Caki2 (cell line): ENCODE data around the gene CACNB3. TPM values are rescaled to one million over a fixed set of nuclear protein-coding genes. Genes with fewer than 3 reads are reported as not detected.
A peak's percentile ranks its signal among the peaks of the same experiment; 100 is the strongest.

ENCODE experiments used
- DNase-seq: peaks from one replicate; pipeline ENCODE4 v3.0.0-alpha.2; 2015; ENCODE audit warnings: low read depth
- in situ Hi-C: cut with HindIII; loops from 2 replicates; pipeline ENCODE4 v1.10.0; 2016; ENCODE audit warnings: low sequenced_read_pairs, low pct_unique_long_range_greater_than_20kb, mixed read lengths
- total RNA-seq: library from RNA; depleted of rRNA; stranded (reverse); fragments of >200 nt; shearing (Covaris generic); gene quantifications from 2 replicates; pipeline ENCODE4 v1.2.3, GENCODE V29; 2014; ENCODE audit warnings: low replicate concordance

The CACNB3 gene
- total RNA-seq, 1 experiment from 2014 or later, result 32.8 TPM

GRCh38 chr12:48813465-48814261, 4.6 kb upstream of the CACNB3 start:
- in situ Hi-C loops, result no loop called here
- DNase-seq, result no peak

- DNase-seq, result peak; percentile 80
- in situ Hi-C loops, result no loop called here
Observed at GRCh38 chr12:48814262-48815125, 3.8 kb upstream of the CACNB3 start.

GRCh38 chr12:48815126-48816110, 2.9 kb upstream of the CACNB3 start:
- in situ Hi-C loops, result no loop called here
- DNase-seq, result peak; percentile 88

DNA sequence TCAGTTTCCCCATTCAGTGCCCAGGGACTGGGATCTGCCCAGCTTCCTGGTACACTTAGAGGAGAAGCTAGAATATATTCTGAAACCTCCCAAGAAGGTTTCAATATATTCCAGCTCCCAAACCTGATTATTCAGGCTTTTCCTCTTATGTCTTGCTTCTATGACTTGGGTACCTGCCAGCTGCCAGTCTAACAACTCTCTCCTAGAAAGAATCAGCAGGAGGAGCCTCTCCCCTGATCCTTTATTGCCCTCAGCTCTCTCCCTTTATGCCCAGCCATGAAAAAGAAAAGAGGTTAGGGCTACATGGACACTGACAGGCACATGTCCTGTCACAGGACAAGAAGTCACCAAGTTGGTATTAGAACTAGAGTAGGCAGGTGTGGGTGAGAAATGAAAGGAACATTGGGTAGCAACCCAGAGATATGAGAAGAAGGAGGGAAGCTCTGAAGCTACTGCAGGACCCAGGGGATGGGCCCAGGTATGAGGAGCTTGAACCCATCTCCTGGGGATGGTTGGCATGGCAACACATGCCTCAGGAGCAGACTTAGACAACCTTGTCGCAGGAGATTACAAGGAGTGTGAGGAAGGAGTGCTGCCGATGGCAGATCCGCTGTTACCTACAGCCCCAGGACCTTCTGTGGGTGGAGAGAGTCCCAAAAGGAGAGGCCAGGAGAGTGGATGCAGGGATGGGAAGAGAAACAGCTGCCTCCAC, 2.0 kb upstream of the CACNB3 start:
- no peak for DNase-seq
- in situ Hi-C loops, result no loop called here

DNA sequence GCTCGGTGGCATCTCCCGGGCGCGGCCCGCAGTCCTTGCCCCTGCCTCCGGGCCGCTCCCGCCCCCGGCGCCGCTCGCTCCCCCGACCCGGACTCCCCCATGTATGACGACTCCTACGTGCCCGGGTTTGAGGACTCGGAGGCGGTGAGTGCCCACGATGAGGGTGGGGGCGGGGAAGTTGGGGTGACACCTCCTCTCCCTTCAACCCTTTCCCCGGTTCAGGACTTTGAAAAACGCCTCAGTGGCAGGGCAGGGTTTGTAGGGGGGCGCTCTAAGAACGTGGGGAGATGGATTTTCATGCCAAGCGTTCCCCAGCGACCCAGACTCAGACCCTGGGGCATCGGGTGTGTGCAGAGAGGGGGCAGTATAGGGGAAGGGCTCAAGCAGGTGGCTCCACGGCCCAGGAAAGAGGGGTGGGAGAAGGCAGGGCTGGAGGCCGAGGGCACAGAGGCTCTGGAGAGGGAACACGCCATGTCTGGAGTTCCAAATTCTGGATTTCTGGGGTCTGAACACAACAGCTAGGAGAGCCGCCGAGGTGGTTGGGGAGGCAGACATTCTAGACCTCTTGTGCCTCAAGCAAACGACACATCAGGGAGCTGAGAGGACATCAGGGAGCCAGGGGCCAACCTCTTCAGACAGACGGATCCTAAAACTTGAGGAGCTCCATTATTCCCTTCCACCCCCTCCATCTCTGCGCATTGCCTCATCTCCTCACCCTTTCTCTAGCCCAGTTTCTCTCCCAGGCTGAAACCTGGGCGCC, 715 bp downstream of the CACNB3 start:
- DNase-seq, result no peak
- in situ Hi-C loops, result no loop called here

GRCh38 chr12:48819986-48820725, 1.9 kb downstream of the CACNB3 start:
- no peak for DNase-seq
- in situ Hi-C loops, result no loop called here

DNA sequence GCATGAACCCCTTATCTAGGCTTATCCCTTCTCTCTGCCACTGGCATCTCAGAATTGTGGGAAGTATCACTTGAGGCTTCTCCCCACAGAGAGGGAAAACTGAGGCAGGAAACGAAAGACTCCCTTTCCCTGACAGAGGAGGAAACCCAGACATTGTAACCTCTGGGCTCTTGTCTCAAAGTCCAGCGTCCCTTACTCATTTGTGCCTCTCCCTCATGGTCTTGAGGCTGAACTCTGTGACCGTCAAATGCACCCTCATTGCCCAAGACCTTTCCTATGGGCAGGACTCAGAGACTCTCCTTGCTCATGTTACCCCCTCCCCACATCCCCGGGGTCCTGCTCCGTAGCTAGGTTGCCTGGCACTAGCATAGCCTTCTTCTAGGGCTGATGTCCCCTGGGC, 3.8 kb downstream of the CACNB3 start:
- in situ Hi-C loops, result no loop called here
- no peak for DNase-seq

GRCh38 chr12:48822711-48823110, 4.4 kb downstream of the CACNB3 start:
- DNase-seq, result no peak
- in situ Hi-C loops, result no loop called here

GRCh38 chr12:48823281-48823680, 5.0 kb downstream of the CACNB3 start:
- no peak for DNase-seq
- in situ Hi-C loops, result no loop called here

DNA sequence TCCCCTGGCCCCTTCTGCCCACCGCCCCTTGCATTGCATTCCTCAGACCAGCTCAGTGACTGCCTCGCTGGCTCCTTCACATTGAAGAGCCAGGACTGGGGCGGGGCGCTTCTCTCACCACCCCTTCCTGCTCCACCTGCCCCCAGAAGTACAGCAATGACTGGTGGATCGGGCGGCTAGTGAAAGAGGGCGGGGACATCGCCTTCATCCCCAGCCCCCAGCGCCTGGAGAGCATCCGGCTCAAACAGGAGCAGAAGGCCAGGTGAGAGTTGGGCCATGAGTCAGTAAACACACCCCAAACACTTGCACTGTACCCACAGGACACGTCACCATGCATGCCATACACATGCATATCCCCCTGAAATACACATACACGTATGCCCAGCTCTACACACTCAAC, 5.8 kb downstream of the CACNB3 start:
- in situ Hi-C loops, result no loop called here
- no peak for DNase-seq

DNA sequence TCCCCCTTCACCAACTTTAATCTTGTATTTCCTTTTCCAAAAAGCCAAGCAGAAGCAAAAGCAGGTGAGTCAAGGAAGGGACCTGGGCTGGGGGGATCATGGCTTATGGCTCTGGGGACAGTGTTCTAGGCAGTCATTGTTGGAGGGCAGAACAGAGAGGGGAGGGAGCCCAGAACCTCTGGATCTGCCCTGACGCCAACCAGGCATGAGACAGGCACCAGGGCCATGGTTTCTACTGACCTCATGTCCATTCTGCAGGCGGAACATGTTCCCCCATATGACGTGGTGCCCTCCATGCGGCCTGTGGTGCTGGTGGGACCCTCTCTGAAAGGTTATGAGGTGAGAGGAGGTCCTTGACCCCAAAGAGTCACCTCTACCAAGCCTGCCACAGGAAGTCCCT, 6.6 kb downstream of the CACNB3 start:
- in situ Hi-C loops, result no loop called here
- DNase-seq, result no peak

DNA sequence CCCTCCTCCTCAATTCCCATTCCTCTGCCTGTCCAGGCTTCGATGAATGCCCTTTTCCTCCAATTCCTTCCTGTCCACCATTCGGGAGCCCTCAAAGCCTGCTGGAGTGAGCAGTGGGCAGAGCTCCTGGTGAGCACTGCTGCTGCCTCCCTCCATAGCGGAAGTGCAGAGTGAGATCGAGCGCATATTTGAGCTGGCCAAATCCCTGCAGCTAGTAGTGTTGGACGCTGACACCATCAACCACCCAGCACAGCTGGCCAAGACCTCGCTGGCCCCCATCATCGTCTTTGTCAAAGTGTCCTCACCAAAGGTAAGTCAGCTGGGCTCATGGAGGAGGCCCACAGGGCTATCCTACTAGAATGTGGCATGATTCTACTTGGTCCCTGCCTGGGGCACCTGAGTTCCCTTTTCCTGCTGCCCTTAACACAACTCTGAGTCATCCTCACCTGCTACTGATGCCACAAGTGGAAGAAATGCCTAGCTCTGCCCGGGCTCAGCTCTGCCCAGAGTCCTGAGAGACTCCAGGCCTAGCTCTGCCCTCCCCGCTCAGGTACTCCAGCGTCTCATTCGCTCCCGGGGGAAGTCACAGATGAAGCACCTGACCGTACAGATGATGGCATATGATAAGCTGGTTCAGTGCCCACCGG, 8.0 kb downstream of the CACNB3 start:
- no peak for DNase-seq
- in situ Hi-C loops, result no loop called here

DNA sequence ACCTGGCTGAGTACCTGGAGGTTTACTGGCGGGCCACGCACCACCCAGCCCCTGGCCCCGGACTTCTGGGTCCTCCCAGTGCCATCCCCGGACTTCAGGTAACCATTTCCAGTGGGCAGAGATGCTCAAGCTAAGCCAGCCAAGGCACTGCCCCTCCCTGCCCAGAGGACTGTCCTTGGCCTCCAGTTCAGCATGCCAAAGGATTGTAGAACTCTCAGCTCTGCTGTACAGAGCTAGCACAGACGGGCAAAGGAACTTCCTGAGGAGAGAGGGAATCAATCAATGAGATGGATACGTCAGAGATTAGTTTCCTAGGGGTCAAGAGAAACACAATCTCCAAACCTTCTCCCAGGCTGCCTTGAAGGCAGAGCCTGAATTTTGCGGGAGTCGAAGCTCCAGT, 8.7 kb downstream of the CACNB3 start:
- DNase-seq, result no peak
- in situ Hi-C loops, result no loop called here

- DNase-seq, result no peak
- in situ Hi-C loops, result no loop called here
Observed at GRCh38 chr12:48827513-48828096, 9.3 kb downstream of the CACNB3 start.

DNA sequence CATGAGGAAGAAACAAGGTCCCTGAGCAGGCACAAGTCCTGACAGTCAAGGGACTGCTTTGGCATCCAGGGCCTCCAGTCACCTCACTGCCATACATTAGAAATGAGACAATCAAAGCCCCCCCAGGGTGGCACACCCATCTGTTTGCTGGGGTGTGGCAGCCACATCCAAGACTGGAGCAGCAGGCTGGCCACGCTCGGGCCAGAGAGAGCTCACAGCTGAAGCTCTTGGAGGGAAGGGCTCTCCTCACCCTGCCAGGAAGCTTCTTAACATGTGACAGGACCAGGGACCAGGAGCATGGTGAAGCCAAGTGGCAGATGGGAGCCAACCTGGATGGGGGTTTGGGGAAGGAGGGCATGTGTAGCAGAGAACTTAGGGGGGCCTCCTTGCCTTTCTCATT, 10.0 kb downstream of the CACNB3 start:
- in situ Hi-C loops, result no loop called here

More for the DNA sequence above, 10.0 kb downstream of the CACNB3 start:
- DNase-seq, result no peak
